ENCODE measurements around the gene MLLT6. TPM values are rescaled to one million over a fixed set of nuclear protein-coding genes. Genes with fewer than 3 reads are reported as not detected.

MLLT6 gene
- total and polyA plus RNA-seq, 2 of the 13 experiments (the other 11 are each of a cell fraction or from before 2014, with no cell fraction given) = 50.7 to 69.5 TPM

- TF ChIP-seq XRCC5 (optimal IDR thresholded peaks at IDR 0.05; ENCODE audit: low read length) (peak; percentile 28), MATR3 (CRISPR knock-in tag; IDR thresholded peaks at IDR 0.05) (no peak), SMAD9 (CRISPR knock-in tag; IDR thresholded peaks at IDR 0.05) (no peak), ZNF800 (CRISPR knock-in tag; IDR thresholded peaks at IDR 0.05) (no peak), ZNF235 (CRISPR knock-in tag; IDR thresholded peaks at IDR 0.05; ENCODE audit: borderline replicate concordance) (no peak), ZMYM2 (CRISPR knock-in tag; IDR thresholded peaks at IDR 0.05) (no peak), ZNF609 (CRISPR knock-in tag; IDR thresholded peaks at IDR 0.05; ENCODE audit: borderline replicate concordance) (peak; percentile 65; the same call in 1 of the 2 replicates), ZSCAN5A (CRISPR knock-in tag; IDR thresholded peaks at IDR 0.05; ENCODE audit: borderline replicate concordance) (no peak), ARNT (IDR thresholded peaks at IDR 0.05) (no peak), JARID2 (CRISPR knock-in tag; IDR thresholded peaks at IDR 0.05; ENCODE audit: insufficient replicate concordance) (no peak), HNF4A (CRISPR knock-in tag; IDR thresholded peaks at IDR 0.05) (0 out of 2 replicates have a peak, but pooled peaks have one; percentile 7), BCLAF1 (IDR thresholded peaks at IDR 0.05) (no peak), ZNF580 (CRISPR knock-in tag; IDR thresholded peaks at IDR 0.05; ENCODE audit: borderline replicate concordance, low read depth) (no peak), GMEB2 (CRISPR knock-in tag; IDR thresholded peaks at IDR 0.05; ENCODE audit: low read depth) (no peak)
These were observed 881 bp downstream of the MLLT6 start (continued) for GRCh38 chr17:38705803-38706504.

All from HepG2 (cell line).